Measurements from ENCODE around the gene SH2D4B. TPM values are rescaled to one million over a fixed set of nuclear protein-coding genes. Genes with fewer than 3 reads are reported as not detected.
A peak's percentile ranks its signal among the peaks of the same experiment; 100 is the strongest.

SH2D4B gene
- total RNA-seq, 2 experiments from 2014 or later, result 0.16 to 0.31 TPM

DNA sequence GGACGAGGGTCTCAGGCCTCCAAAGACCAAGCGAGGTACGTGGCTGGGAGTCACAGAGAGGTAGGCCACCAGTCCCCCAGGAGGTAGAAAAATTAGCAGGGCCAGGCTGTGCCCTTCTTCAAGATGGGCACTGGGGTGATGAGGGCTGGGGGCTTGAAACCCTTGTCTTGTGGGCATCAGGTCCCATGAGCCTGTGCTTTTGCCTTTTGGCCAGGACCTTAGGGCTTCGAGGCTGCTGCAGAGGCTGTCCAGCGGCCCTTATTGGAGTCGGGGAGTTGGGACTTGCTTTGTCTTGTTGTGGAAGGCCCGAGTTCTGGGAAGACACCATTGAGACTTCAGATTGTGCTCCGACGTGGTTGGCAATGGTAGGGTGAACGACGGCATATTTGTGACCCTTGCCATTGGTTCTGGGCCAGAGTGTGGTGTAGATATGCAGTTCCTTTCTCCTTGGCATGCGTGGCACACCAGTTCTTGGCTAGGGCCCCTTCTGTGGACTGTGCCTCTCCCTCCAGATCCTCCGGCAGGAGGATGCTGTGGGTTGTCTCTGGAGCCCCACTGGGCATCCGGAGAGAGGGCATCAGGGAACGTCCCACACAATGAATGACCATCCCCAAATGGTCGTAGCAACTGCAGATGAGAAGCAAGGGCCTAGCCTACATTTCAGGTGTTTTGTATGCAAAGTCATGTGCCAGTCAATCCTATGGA, 931 bp downstream of the SH2D4B start:
- H3K9me3 Mint-ChIP-seq, result no peaks in the 10 kb centered on the region
- no peak overlapping the region for H3K4me3 Mint-ChIP-seq
- peaks cover 4% of the 10 kb centered on the region for H3K36me3 Mint-ChIP-seq (ENCODE audit: low read depth)
- no peak overlapping the region for H3K4me3 ChIP-seq (ENCODE audit: low read length)
- no peaks in the 10 kb centered on the region for H3K27me3 ChIP-seq (ENCODE audit: control insufficient read depth in 1 of 2, insufficient read depth in 2 of 2, low read length in 2 of 2)
- no peaks in the 10 kb centered on the region for H3K27me3 Mint-ChIP-seq
- no peaks in the 10 kb centered on the region for H3K36me3 ChIP-seq (ENCODE audit: insufficient read depth, low read length)
- ChIA-PET CTCF (no interaction called here), POLR2A (no interaction called here)
- DNase-seq (peak in 1 of 14 experiments; percentile 24), ATAC-seq (ENCODE audit: poor library complexity) (no peak)
- TF ChIP-seq, protein P1, sequence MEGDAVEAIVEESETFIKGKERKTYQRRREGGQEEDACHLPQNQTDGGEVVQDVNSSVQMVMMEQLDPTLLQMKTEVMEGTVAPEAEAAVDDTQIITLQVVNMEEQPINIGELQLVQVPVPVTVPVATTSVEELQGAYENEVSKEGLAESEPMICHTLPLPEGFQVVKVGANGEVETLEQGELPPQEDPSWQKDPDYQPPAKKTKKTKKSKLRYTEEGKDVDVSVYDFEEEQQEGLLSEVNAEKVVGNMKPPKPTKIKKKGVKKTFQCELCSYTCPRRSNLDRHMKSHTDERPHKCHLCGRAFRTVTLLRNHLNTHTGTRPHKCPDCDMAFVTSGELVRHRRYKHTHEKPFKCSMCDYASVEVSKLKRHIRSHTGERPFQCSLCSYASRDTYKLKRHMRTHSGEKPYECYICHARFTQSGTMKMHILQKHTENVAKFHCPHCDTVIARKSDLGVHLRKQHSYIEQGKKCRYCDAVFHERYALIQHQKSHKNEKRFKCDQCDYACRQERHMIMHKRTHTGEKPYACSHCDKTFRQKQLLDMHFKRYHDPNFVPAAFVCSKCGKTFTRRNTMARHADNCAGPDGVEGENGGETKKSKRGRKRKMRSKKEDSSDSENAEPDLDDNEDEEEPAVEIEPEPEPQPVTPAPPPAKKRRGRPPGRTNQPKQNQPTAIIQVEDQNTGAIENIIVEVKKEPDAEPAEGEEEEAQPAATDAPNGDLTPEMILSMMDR (IDR thresholded peaks at IDR 0.05), result no peak
- intact Hi-C loops (cut with DNase I, micrococcal nuclease), result no loop called here
- no peaks in the 10 kb centered on the region for H3K9me3 ChIP-seq (ENCODE audit: control insufficient read depth in 1 of 2, insufficient read depth in 1 of 2, low read length in 2 of 2)
- H3K27ac Mint-ChIP-seq, result no peak overlapping the region
- H3K27ac ChIP-seq (ENCODE audit: low read depth in 1 of 2, low read length in 2 of 2), result no peak overlapping the region
- peaks cover 15% of the 10 kb centered on the region for H3K4me1 ChIP-seq (ENCODE audit: insufficient read depth, low read length)
- H3K4me1 Mint-ChIP-seq (ENCODE audit: low read depth), result peaks cover 6% of the 10 kb centered on the region

DNA sequence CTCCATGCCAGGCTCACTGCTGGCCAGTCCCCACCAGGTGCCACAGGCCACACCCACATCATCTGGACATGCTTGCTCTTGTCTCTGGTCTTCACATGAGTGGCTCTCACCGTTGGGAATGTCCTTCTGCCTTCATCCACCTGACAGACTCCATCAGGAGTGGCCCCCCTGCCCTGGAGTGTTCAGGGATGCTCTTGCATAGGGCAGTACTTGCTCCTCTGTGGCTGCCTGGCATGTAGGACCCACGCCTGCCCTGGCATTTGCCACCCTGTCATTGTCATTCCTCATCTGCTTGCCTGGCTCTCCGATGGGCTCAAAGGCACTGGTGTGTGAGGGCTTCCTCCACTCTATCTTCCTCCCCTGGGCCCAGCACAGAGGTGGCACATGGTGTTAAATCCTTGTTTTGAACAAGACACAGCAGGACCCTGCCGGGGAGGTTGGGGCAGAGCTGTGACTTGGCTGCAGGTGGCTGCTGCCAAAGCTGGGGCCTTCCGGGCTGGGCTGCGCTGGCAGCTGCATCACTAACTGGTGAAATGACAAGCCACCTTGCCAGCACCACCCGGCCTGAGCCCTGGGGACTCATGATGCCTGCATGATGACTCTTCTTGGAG, 1.8 kb downstream of the SH2D4B start:
- Mint-ChIP-seq H3K36me3 (ENCODE audit: low read depth) (peaks cover 4% of the 10 kb centered on the region), H3K27ac (no peak overlapping the region), H3K27me3 (no peaks in the 10 kb centered on the region), H3K9me3 (no peaks in the 10 kb centered on the region), H3K4me3 (no peak overlapping the region), H3K4me1 (ENCODE audit: low read depth) (peaks cover 6% of the 10 kb centered on the region)
- no peak for DNase-seq
- ChIA-PET POLR2A (no interaction called here), CTCF (interaction anchor here (1.3 kb wide), 1 partner anchor 95 kb away, joined by 4 read pairs; no protein-coding TSS in a partner anchor)
- Histone ChIP-seq H3K27ac (ENCODE audit: low read depth in 1 of 2, low read length in 2 of 2) (no peak overlapping the region), H3K4me3 (ENCODE audit: low read length) (no peak overlapping the region), H3K9me3 (ENCODE audit: control insufficient read depth in 1 of 2, insufficient read depth in 1 of 2, low read length in 2 of 2) (no peaks in the 10 kb centered on the region), H3K4me1 (ENCODE audit: insufficient read depth, low read length) (peaks cover 15% of the 10 kb centered on the region), H3K27me3 (ENCODE audit: control insufficient read depth in 1 of 2, insufficient read depth in 2 of 2, low read length in 2 of 2) (no peaks in the 10 kb centered on the region), H3K36me3 (ENCODE audit: insufficient read depth, low read length) (no peaks in the 10 kb centered on the region)
- no peak for ATAC-seq (ENCODE audit: poor library complexity)
- TF ChIP-seq, protein P1 (IDR thresholded peaks at IDR 0.05), result no peak
- intact Hi-C loops (cut with DNase I, micrococcal nuclease), result no loop called here

- H3K4me3 Mint-ChIP-seq, result no peak overlapping the region
- peaks cover 4% of the 10 kb centered on the region for H3K36me3 Mint-ChIP-seq (ENCODE audit: low read depth)
- no peak overlapping the region for H3K27ac ChIP-seq (ENCODE audit: low read depth in 1 of 2, low read length in 2 of 2)
- TF ChIP-seq, protein P1 (IDR thresholded peaks at IDR 0.05), result no peak
- DNase-seq, result no peak
- no peaks in the 10 kb centered on the region for H3K27me3 Mint-ChIP-seq
- intact Hi-C loops (cut with DNase I, micrococcal nuclease), result no loop called here
- no peak for ATAC-seq (ENCODE audit: poor library complexity)
- no peaks in the 10 kb centered on the region for H3K36me3 ChIP-seq (ENCODE audit: insufficient read depth, low read length)
- ChIA-PET POLR2A (no interaction called here), CTCF (interaction anchor here (1.3 kb wide), 1 partner anchor 96 kb away, joined by 4 read pairs; no protein-coding TSS in a partner anchor)
- no peak overlapping the region for H3K4me3 ChIP-seq (ENCODE audit: low read length)
- H3K27ac Mint-ChIP-seq, result no peak overlapping the region
- no peaks in the 10 kb centered on the region for H3K9me3 Mint-ChIP-seq
- peaks cover 15% of the 10 kb centered on the region for H3K4me1 ChIP-seq (ENCODE audit: insufficient read depth, low read length)
- H3K4me1 Mint-ChIP-seq (ENCODE audit: low read depth), result peaks cover 6% of the 10 kb centered on the region
- H3K9me3 ChIP-seq (ENCODE audit: control insufficient read depth in 1 of 2, insufficient read depth in 1 of 2, low read length in 2 of 2), result no peaks in the 10 kb centered on the region
- no peaks in the 10 kb centered on the region for H3K27me3 ChIP-seq (ENCODE audit: control insufficient read depth in 1 of 2, insufficient read depth in 2 of 2, low read length in 2 of 2)
These were observed 2.4 kb downstream of the SH2D4B start for GRCh38 chr10:80540136-80540535.
